GM12878 (cell line): Measurements from ENCODE around the gene TMEM131L. TPM values are rescaled to one million over a fixed set of nuclear protein-coding genes. Genes with fewer than 3 reads are reported as not detected.

Experiments used
- ATF7 ChIP-seq: fragments of 450-650 bp; IDR thresholded peaks from 2 replicates; pipeline ENCODE4 v1.6.1; 2016; ENCODE audit warnings: low read depth, mild to moderate bottlenecking
- CBFB ChIP-seq: IDR thresholded peaks from 2 replicates; pipeline ENCODE4 v1.6.1; 2016; ENCODE audit warnings: antibody characterized with exemption, low read depth
- EGR1 ChIP-seq, 2 experiments: IDR thresholded peaks; 1 replicate in 1 of 2; 2 replicates in 1 of 2; pipeline ENCODE4 v1.6.1; 2011 to 2012; ENCODE audit warnings: low read depth in 2 of 2, low read length in 2 of 2, borderline replicate concordance in 1 of 2, mild to moderate bottlenecking in 1 of 2, moderate library complexity in 1 of 2
- FOXK2 ChIP-seq: fragments of 450-650 bp; IDR thresholded peaks from 2 replicates; pipeline ENCODE4 v1.6.1; 2017; ENCODE audit warnings: mild to moderate bottlenecking, moderate library complexity
- GATAD2B ChIP-seq: fragments of 450-650 bp; conservative IDR thresholded peaks from 2 replicates; pipeline ENCODE4 v1.6.1; 2017; ENCODE audit warnings: low read depth, mild to moderate bottlenecking, moderate library complexity
- JUNB ChIP-seq: IDR thresholded peaks from 2 replicates; pipeline ENCODE4 v1.6.1; 2016; ENCODE audit warnings: antibody characterized with exemption, mild to moderate bottlenecking
- MTA2 ChIP-seq: fragments of 450-650 bp; IDR thresholded peaks from 2 replicates; pipeline ENCODE4 v1.6.1; 2016; ENCODE audit warnings: low read depth, mild to moderate bottlenecking, moderate library complexity
- NFIC ChIP-seq: IDR thresholded peaks from 2 replicates; pipeline ENCODE4 v1.6.1; 2012; ENCODE audit warnings: low read depth, mild to moderate bottlenecking, inconsistent platforms, low read length, moderate library complexity
- NFYA ChIP-seq: IDR thresholded peaks from 2 replicates; pipeline ENCODE4 v1.6.1; 2011; ENCODE audit warnings: low read depth, mild to moderate bottlenecking, low read length, improper control_type of control experiment, borderline replicate concordance
- NR2C1 ChIP-seq: fragments of 450-650 bp; IDR thresholded peaks from 2 replicates; pipeline ENCODE4 v1.6.1; 2017; ENCODE audit warnings: antibody characterized with exemption, mild to moderate bottlenecking, moderate library complexity
- NRF1 ChIP-seq: conservative IDR thresholded peaks from 2 replicates; pipeline ENCODE4 v1.6.1; 2011; ENCODE audit warnings: mild to moderate bottlenecking, low read depth, low read length, improper control_type of control experiment
- PML ChIP-seq: IDR thresholded peaks from 2 replicates; pipeline ENCODE4 v1.6.1; 2012; ENCODE audit warnings: low read length, inconsistent platforms
- POLR2AphosphoS2 ChIP-seq: IDR thresholded peaks from 2 replicates; pipeline ENCODE4 v1.6.1; 2011; ENCODE audit warnings: low read depth, mild to moderate bottlenecking, low read length, improper control_type of control experiment, moderate library complexity
- RFX5 ChIP-seq: IDR thresholded peaks from 2 replicates; pipeline ENCODE4 v1.6.1; 2011; ENCODE audit warnings: low read depth, low read length, improper control_type of control experiment
- SIN3A ChIP-seq: IDR thresholded peaks from 2 replicates; pipeline ENCODE4 v1.6.1; 2012; ENCODE audit warnings: low read depth, low read length, improper control_type of control experiment
- STAT1 ChIP-seq: fragments of 450-650 bp; conservative IDR thresholded peaks from 2 replicates; pipeline ENCODE4 v1.6.1; 2014; ENCODE audit warnings: antibody characterized with exemption, mild to moderate bottlenecking
- TCF12 ChIP-seq: IDR thresholded peaks from 2 replicates; pipeline ENCODE4 v1.6.1; 2011; ENCODE audit warnings: low read depth, mild to moderate bottlenecking, low read length
- WRNIP1 ChIP-seq: IDR thresholded peaks from 2 replicates; pipeline ENCODE4 v1.6.1; 2011; ENCODE audit warnings: low read depth, low read length, improper control_type of control experiment, borderline replicate concordance
- ZNF24 ChIP-seq: fragments of 450-650 bp; IDR thresholded peaks from 2 replicates; pipeline ENCODE4 v1.6.1; 2017; ENCODE audit warnings: antibody characterized with exemption, mild to moderate bottlenecking
- polyA plus RNA-seq, 11 experiments: library from polyadenylated mRNA; depleted of rRNA in 4 of 11; unstranded in 6 of 11; stranded (reverse) in 5 of 11; fragments of >200 nt; fragmentation: Nextera tagmentation in 4 of 11; fragmentation: Illumina TruSeq in 1 of 11; extraction: Ambion mirVana in 4 of 11; extraction: Trizol in 1 of 11; gene quantifications; 1 replicate in 1 of 11; 2 replicates in 10 of 11; pipeline versions ENCODE4 v1.2.1 to v1.2.3, GENCODE V29; 2011 to 2016; ENCODE audit warnings: inconsistent platforms in 2 of 11, missing spikeins in 2 of 11, low read depth in 1 of 11
- total RNA-seq, 4 experiments: library from RNA; depleted of rRNA in 3 of 4; stranded (reverse); fragments of >200 nt in 3 of 4; fragmentation: Illumina TruSeq in 1 of 4; extraction: Trizol in 1 of 4; gene quantifications; 2 replicates each; pipeline versions ENCODE4 v1.2.1 to v1.2.3, GENCODE V29; 2013 to 2021
- TF ChIP-seq, protein P1 (sequence below): IDR thresholded peaks from 2 replicates; pipeline ENCODE4 v1.6.1; 2012; ENCODE audit warnings: mild to moderate bottlenecking, low read depth, low read length
- TF ChIP-seq, protein P2 (sequence below): fragments of 450-650 bp; IDR thresholded peaks from 2 replicates; pipeline ENCODE4 v1.6.1; 2017; ENCODE audit warnings: mild to moderate bottlenecking, low read depth, inconsistent platforms; ENCODE audit not compliant: poor library complexity, severe bottlenecking
- TF ChIP-seq, protein P3 (sequence below): IDR thresholded peaks from 2 replicates; pipeline ENCODE4 v1.6.1; 2012; ENCODE audit warnings: low read length, inconsistent platforms
- TF ChIP-seq, protein P4 (sequence below): IDR thresholded peaks from 2 replicates; pipeline ENCODE4 v1.6.1; 2011; ENCODE audit warnings: borderline replicate concordance, low read depth, mild to moderate bottlenecking, moderate library complexity, low read length; ENCODE audit not compliant: insufficient read depth, poor library complexity, severe bottlenecking

The TMEM131L gene
- total and polyA plus RNA-seq, 10 of the 15 experiments (the other 5 are each of a cell fraction or from before 2014, with no cell fraction given) = 8.5 to 101 (median 74.4) TPM

DNA sequence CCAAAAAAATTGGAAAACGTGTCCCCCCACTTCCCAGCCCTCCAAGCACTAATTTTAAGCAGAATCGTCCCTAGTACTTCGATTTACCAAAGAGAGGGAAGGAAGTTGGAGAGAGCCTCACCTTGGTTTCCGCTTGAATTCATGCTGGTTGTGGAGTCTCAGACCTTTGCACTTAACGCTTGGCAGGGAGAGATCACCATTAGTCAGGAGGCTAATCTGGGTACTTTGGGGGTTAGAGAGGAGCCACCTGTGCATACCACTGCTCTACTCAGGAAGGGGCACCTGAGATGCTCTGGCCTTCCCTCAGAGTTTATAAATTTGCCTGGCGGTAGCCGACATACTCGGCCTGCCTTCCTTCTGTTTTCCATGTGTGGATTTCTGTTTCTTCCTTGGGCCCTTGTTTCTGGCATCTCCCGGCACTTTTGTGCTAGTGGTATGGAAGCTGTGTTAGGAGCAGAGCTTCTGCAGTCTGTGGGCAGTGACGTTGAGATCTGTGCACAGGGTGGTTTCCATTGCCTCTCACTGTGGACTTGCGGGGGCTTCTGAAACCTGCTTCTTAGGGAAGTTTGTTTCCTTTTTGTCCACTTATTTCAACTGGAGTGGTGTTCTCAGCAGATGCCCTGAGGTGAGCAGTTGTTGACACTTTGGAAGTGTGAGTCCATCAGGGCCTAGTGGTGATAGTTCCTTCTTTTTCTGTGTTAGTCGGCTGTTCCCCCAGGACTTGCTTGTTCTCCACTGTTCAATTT, 104.2 kb downstream of the TMEM131L start (continued):
- TF ChIP-seq, protein P1, sequence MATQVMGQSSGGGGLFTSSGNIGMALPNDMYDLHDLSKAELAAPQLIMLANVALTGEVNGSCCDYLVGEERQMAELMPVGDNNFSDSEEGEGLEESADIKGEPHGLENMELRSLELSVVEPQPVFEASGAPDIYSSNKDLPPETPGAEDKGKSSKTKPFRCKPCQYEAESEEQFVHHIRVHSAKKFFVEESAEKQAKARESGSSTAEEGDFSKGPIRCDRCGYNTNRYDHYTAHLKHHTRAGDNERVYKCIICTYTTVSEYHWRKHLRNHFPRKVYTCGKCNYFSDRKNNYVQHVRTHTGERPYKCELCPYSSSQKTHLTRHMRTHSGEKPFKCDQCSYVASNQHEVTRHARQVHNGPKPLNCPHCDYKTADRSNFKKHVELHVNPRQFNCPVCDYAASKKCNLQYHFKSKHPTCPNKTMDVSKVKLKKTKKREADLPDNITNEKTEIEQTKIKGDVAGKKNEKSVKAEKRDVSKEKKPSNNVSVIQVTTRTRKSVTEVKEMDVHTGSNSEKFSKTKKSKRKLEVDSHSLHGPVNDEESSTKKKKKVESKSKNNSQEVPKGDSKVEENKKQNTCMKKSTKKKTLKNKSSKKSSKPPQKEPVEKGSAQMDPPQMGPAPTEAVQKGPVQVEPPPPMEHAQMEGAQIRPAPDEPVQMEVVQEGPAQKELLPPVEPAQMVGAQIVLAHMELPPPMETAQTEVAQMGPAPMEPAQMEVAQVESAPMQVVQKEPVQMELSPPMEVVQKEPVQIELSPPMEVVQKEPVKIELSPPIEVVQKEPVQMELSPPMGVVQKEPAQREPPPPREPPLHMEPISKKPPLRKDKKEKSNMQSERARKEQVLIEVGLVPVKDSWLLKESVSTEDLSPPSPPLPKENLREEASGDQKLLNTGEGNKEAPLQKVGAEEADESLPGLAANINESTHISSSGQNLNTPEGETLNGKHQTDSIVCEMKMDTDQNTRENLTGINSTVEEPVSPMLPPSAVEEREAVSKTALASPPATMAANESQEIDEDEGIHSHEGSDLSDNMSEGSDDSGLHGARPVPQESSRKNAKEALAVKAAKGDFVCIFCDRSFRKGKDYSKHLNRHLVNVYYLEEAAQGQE = no peak
- TF ChIP-seq NFIC (peak; percentile 68; the same call in 1 of the 2 replicates), NR2C1 (no peak), FOXK2 (no peak), NRF1 (no peak), ZNF24 (no peak), SIN3A (no peak), CBFB (peak; percentile 41; the same call in 1 of the 2 replicates), MTA2 (0 out of 2 replicates have a peak, but pooled peaks have one; percentile 18), TCF12 (no peak), POLR2AphosphoS2 (0 out of 2 replicates have a peak, but pooled peaks have one; percentile 37), NFYA (no peak), PML (peak; percentile 36; the same call in 1 of the 2 replicates), ATF7 (no peak), GATAD2B (no peak), STAT1 (no peak), JUNB (no peak), WRNIP1 (no peak), EGR1 (IDR thresholded peaks at IDR 0.05; ENCODE audit: borderline replicate concordance in 1 of 2, low read depth in 2 of 2, low read length in 2 of 2) (0 out of 3 replicates have a peak, but pooled peaks of 1 of the 2 experiments have one; percentile 18), RFX5 (no peak)
- TF ChIP-seq, protein P2, sequence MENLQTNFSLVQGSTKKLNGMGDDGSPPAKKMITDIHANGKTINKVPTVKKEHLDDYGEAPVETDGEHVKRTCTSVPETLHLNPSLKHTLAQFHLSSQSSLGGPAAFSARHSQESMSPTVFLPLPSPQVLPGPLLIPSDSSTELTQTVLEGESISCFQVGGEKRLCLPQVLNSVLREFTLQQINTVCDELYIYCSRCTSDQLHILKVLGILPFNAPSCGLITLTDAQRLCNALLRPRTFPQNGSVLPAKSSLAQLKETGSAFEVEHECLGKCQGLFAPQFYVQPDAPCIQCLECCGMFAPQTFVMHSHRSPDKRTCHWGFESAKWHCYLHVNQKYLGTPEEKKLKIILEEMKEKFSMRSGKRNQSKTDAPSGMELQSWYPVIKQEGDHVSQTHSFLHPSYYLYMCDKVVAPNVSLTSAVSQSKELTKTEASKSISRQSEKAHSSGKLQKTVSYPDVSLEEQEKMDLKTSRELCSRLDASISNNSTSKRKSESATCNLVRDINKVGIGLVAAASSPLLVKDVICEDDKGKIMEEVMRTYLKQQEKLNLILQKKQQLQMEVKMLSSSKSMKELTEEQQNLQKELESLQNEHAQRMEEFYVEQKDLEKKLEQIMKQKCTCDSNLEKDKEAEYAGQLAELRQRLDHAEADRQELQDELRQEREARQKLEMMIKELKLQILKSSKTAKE = no peak
- TF ChIP-seq, protein P3, sequence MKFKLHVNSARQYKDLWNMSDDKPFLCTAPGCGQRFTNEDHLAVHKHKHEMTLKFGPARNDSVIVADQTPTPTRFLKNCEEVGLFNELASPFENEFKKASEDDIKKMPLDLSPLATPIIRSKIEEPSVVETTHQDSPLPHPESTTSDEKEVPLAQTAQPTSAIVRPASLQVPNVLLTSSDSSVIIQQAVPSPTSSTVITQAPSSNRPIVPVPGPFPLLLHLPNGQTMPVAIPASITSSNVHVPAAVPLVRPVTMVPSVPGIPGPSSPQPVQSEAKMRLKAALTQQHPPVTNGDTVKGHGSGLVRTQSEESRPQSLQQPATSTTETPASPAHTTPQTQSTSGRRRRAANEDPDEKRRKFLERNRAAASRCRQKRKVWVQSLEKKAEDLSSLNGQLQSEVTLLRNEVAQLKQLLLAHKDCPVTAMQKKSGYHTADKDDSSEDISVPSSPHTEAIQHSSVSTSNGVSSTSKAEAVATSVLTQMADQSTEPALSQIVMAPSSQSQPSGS = no peak
- TF ChIP-seq, protein P4, sequence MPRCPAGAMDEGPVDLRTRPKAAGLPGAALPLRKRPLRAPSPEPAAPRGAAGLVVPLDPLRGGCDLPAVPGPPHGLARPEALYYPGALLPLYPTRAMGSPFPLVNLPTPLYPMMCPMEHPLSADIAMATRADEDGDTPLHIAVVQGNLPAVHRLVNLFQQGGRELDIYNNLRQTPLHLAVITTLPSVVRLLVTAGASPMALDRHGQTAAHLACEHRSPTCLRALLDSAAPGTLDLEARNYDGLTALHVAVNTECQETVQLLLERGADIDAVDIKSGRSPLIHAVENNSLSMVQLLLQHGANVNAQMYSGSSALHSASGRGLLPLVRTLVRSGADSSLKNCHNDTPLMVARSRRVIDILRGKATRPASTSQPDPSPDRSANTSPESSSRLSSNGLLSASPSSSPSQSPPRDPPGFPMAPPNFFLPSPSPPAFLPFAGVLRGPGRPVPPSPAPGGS = no peak
